GM18858 (cell line): ENCODE results near the gene PFDN2.

ENCODE experiments used
- ATAC-seq: cut with Tn5 transposase; IDR thresholded peaks from one replicate; pipeline ENCODE4 v1.9.1; 2021; ENCODE audit not compliant: unreplicated experiment

The PFDN2 gene, protein sequence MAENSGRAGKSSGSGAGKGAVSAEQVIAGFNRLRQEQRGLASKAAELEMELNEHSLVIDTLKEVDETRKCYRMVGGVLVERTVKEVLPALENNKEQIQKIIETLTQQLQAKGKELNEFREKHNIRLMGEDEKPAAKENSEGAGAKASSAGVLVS

DNA sequence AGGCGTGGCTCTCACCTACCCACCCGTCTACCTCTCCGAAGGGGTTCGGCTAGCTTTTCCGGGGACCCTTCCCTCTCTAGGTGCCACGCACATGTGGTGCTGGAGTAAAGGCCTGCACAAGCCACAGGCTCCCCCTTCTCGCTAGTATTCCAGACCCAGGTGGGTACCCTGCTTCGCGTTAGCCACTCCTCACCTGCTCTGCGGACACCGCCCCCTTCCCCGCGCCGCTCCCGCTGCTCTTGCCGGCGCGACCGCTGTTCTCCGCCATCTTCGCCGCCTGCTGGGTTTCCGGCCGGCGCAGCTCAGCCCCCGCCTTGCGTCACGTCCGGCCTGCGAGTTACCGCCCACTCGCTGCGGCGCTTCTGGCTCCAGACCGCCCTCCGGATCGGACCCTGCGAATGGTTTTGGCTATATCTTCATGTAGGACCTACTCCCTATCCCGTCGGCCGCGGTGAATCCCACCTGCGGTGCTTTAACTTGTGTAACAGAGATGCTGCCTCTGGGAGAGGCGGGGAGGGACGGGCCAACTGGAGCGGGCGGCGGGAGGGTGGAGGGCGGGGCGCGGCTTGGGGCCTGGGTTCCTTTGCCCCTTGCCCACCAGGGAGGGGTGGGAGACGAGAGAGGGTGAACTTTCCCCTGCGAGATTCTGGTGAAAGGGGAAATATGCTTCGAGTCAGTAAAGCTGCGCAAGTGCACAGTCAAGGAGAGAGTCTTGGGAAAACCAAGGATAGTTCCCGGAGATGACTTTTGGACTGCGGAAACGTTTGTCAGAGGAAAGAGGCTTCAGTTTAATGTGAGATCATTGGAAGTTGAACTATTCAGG, at the start of gene PFDN2, which contains the start of gene NIT1:
TSS of gene PFDN2 (minus strand) at position 279 of the 823 bp plus-strand sequence. CDS start at position 268, 11 bp downstream.
TSS of gene NIT1 (plus strand) at position 347 of the 823 bp plus-strand sequence. CDS start at position 419, 72 bp downstream.
- ATAC-seq, result peak; percentile 63

DNA sequence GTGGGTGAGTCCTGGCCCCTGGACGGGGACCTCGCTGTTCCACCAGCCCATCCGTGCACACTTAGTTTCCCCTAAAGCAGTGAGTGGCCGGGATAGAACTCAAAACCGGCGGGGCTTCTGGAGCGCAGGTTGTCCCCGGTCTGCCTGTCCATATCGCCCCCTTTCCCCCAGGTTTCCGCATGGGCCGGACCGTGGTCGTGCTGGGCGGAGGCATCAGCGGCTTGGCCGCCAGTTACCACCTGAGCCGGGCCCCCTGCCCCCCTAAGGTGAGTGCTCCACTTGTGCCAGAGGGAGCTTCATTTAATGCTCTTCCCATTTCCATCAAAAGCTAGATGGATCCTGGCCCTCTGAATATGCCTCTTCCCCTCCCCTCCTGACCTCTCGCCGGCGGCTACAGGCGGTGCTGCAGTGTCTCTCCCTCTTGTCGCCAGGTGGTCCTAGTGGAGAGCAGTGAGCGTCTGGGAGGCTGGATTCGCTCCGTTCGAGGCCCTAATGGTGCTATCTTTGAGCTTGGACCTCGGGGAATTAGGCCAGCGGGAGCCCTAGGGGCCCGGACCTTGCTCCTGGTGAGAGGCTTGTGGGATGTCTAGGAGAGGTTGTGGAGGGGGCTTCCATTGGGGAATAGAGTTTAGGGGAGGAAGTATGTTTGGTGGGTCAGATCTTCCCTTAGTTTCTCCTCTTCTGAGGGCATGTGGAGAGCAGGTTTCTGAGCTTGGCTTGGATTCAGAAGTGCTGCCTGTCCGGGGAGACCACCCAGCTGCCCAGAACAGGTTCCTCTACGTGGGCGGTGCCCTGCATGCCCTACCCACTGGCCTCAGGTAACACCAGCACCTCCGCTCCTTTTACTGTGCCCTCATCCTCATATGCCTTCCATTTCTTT, 49.1 kb upstream of the PFDN2 start:
- ATAC-seq, result no peak

DNA sequence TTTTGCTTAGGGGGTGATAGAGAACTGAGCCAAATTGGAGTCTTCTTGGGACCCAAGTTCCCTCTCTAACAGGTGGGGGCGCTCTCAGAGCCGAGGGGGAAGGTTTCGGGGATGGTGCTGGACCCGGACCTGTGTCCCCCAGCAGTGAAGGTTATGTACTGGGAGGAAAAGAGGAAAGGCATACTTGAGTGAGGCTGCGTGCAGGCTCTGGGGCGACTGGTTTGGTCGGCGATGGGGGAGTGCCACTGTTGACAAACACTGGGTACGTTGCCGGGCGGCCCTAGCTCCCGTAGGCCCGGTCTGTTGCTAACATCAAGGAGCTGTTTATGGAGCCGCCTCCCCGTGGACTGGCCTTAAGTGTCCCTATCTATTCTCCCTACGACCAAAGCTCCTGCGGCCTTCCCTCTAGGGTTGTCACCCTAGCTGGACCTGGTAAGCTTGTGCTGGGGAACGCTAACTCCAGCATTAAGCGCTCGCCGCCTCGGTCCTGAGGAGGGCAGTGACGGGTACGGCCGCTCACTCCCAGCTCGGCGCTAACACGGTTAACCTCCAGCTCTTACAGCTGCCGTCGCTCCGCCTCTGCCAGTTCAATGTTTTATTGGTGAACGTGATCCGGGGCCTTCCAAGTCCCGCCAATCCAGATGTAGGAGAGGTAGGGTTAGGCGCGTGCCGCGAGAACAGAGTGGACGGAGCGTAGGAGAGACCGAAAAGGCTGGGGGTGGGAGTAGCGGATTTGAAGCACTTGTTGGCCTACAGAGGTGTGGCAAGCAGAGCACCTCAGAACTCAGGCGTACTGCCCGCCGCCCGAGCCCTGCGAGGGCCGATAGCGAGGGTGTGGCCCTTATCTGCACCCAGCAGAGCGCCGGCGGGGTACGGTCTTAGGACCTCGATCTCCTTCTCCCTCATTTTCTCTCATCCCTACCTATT, 48.2 kb upstream of the PFDN2 start, which contains the start of gene PPOX:
TSS of gene PPOX (plus strand) at position 685 of the 927 bp plus-strand sequence. CDS start 422 bp downstream, outside the sequence.
- ATAC-seq, result peak; percentile 88

DNA sequence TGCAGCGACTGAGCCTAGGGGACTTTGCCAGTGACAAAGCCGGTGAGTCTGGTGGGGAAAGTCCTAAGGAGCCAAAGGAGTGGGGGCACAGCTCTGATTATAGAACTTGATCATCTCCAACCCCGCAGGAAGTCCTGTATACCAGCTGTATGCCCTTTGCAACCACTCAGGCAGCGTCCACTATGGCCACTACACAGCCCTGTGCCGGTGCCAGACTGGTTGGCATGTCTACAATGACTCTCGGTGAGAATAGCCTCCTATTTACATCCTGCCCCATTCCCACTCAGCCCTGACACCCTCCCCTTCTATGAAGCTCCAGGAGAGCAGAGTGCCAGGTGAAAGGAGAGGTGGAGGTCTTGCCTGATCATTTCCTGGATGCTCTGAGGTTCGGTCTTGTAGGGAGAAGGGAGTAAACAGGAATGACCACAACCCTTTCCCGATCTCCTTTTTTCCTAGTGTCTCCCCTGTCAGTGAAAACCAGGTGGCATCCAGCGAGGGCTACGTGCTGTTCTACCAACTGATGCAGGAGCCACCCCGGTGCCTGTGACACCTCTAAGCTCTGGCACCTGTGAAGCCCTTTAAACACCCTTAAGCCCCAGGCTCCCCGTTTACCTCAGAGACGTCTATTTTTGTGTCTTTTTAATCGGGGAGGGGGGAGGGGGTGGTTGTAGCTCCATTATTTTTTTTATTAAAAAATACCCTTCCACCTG, 47.2 kb upstream of the PFDN2 start:
- ATAC-seq, result no peak

DNA sequence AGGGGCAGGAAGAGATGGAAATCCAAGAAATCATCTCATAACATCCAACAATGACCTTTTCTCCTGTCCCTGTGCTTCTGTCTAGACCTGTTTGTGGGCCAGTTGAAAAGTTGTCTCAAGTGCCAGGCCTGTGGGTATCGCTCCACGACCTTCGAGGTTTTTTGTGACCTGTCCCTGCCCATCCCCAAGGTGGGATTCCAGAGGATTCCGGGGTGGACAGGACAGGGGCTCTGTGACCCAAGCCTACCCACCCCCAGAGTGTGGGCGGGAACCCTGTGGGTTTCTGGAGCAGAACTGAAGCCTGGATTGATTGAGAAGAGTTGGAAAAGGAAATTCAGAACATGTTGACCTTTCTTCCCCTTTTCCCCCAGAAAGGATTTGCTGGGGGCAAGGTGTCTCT, 46.0 kb upstream of the PFDN2 start:
- no peak for ATAC-seq

DNA sequence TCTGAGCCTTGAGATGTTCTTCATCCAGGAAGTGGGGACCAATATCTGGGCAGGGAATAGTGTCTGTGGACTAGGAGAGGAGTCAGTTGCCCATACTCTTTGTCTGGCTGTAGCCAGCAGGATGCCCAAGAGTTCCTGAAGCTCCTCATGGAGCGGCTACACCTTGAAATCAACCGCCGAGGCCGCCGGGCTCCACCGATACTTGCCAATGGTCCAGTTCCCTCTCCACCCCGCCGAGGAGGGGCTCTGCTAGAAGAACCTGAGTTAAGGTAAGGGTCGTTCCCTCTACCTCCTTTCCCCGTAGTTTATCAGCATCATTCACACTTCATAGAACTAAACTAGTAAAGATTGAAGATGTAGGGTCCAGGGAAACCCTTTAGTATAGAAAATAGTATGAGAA, 45.0 kb upstream of the PFDN2 start:
- ATAC-seq, result no peak

DNA sequence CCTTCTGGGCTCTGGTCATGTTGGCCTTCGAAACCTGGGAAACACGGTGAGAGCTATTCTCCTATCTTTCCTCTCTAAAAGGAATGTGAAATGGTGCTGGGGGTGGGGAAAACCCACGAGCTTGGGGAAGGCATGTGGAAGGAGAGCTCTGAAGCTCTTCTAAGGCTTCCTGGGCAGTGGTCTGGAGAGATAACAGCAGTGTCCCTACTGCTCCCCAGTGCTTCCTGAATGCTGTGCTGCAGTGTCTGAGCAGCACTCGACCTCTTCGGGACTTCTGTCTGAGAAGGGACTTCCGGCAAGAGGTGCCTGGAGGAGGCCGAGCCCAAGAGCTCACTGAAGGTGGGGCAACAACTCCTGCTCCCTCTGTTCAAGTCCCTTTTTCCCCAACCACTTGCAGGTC, 44.2 kb upstream of the PFDN2 start:
- ATAC-seq, result no peak

DNA sequence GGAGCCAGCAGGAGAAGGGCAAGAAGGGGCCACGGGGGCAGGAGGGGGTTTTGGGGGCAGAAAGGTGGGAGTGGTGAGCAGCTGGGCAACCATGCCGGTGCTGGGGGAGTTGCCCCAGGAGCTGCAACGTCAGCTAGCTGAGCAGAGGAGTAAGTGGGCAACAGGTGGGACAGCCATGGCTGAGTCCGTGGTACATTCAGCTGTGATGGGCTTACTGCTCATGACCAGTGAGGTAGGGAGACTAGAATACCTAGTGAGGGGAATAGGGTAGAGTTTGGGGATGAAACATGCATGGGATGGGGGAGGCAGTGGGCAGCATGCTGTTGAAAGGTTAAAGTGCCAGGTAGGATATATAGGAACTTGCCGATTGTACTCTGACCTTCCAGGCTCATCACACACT, 43.8 kb upstream of the PFDN2 start:
- ATAC-seq, result no peak

DNA sequence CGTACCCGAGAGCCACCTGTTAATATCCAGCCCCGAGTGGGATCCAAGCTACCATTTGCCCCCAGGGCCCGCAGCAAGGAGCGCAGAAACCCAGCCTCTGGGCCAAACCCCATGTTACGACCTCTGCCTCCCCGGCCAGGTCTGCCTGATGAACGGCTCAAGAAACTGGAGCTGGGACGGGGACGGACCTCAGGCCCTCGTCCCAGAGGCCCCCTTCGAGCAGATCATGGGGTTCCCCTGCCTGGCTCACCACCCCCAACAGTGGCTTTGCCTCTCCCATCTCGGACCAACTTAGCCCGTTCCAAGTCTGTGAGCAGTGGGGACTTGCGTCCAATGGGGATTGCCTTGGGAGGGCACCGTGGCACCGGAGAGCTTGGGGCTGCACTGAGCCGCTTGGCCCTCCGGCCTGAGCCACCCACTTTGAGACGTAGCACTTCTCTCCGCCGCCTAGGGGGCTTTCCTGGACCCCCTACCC, 42.9 kb upstream of the PFDN2 start:
- no peak for ATAC-seq

DNA sequence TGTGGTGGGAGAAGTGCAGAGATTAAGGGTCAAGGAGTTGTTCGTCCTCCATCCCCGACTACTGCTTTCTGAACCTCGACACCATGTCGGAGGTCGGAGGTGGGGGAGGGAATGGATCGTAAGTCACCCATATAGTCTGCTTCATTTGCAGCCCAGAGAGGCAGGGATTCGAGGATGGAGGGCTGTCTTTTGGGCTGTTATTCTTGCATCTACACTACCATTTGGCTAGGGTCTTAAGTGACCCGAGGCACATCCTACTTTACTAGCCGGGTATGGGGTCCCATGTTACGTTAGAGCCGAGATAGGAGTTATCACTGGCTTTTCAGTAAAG, 42.0 kb upstream of the PFDN2 start:
- ATAC-seq, result no peak

DNA sequence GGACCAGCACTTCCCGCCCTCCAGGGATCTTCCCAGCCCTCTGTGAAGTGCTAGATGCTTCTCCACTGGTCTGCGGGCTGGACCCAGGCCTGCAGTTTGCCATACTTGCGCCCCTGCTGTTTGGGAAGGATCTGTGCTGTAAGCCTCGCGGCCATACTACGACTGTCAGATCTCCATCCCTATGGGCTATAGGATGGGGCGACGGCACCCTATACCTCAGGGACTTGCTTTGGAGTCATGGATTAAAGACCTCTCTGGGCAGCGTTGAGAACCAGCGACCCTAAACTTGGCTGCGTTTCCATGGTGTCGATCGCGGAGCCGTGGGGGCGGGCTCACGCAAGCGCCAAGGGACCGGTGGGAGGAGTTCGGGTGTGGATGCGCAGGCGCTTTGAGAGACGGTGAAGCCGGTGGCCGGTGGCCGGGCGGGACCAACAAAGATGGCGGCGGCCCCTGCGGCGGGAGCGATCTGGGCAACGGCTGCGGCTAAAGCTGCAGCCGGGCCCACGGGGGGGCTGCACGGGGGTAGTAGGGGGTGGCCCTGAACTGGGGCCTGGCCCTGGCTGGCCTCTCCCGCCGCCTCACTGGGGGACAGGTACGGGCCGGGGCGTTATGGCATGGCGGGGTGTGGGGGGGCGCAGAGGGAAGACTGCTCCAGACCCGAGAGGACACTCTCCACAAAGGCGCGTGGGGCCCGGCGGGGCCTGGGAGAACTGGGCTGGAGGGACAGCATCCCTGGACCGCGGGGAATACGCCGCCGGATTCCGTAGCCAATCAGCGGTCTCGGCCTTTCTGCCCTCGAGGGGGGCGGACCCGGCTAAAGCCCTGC, 41.5 kb upstream of the PFDN2 start, which contains the start of gene USP21:
TSS of gene USP21 (plus strand) at position 414 of the 826 bp plus-strand sequence. CDS start 1,141 bp downstream, outside the sequence.
- ATAC-seq, result peak; percentile 68

DNA sequence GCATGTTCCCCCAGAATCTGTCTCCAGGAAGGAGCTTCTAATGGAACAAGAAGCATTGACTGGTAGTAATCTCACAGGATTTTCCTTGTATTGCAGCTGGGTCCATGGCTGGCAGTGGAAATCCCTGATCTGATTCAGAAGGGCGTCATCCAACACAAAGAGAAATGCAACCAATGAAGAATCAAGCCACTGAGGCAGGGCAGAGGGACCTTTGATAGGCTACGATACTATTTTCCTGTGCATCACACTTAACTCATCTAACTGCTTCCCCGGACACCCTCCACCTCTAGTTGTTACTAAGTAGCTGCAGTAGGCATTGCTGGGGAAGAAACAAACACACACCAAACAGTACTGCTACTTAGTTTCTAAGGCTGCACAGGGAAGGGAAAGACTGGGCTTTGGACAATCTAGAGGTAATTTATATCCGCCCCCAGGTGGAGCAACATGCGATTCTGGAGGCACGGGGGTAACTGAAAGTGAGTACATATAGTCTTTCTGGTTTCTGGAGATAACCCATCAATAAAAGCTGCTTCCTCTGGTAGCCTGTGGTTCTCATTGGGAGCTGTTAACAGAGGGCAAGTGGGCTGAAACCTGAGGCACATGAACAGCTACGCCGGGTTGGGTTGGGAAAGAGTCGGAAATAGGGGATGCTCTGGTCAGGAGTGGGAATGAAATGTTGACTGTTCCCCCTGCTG, 40.6 kb upstream of the PFDN2 start:
- ATAC-seq, result no peak

DNA sequence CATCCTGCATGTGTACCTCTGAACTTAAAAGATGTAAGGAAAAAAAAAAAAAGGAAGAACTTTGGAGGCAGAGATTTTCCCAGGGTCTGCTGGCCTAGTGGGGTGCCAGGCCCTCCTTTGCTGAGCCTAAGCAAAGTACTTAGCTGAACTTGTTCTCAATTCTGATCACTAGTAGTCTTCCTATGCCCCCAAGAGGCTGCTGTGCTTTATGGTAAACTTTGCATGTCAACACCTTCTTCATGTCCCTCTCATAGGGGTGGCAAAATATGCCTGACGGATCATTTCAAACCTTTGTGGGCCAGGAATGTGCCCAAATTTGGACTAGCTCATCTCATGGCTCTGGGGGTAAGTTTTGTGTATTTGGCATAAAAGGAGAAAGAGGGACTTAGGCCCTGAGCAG, 40.0 kb upstream of the PFDN2 start:
- ATAC-seq, result no peak

DNA sequence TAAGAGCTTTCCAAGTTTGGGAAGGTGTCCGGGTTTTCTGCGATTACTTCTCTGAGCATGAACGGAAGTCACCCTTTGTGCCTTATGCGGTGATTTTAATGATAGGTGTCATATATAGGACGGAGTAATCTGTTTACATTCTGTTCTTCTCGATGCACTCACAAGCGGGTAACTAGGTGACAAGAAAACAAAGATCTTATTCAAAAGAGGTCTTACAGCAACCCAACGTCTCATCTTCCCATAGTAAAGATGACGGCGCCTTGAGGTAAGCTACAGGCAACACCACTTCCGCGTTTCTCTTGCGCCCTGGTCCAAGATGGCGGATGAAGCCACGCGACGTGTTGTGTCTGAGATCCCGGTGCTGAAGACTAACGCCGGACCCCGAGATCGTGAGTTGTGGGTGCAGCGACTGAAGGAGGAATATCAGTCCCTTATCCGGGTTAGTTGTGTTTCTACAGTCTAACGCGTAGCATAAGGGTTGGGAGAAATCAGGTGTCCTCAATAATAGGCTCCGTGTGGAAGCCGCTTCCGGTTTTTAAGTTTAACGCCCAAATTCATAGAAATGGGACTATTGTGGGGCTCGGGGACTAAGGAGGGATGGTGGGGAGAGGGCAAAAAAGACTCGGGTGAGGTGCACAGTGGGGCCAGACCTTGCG, 36.0 kb upstream of the PFDN2 start, which contains the start of gene UFC1:
TSS of gene UFC1 (plus strand) at position 297 of the 656 bp plus-strand sequence. CDS start at position 317, 20 bp downstream.
- ATAC-seq, result peak; percentile 73

DNA sequence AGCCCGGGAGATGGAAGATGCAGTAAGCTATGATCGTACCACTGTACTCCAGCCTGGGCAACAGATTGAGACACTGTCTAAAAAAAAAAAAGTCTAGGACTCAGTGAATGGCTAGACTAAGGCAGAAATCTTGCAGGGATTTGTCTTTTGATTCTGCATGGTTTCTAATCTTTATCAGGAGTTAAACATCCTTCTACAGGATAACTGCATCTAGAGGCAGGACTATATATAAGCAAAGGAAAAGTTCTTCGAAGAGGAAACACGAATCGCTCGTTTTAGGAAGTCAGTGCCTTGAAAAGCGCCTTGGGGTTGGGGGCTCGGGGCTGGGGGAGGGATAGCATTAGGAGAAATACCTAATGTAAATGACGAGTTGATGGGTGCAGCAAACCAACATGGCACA, 35.3 kb upstream of the PFDN2 start:
- ATAC-seq, result no peak

DNA sequence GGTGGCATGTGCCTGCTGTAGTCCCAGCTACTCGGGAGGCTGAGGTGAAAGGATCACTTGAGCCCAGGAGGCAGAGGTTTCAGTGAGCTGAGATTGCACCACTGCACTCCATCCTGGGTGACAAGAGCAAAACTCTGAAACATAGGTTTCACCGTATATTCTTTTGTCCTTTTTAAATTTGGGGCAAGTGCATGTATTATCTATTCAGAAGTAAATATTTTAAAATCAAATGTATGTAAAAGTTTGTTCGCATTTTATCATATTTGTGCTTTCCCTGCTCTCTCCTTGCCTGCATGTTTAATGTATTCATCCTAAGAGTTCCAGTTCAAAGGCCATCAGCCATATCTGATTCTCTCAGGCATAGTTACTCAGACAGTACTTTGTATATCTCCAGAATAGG, 28.0 kb upstream of the PFDN2 start:
- ATAC-seq, result no peak

DNA sequence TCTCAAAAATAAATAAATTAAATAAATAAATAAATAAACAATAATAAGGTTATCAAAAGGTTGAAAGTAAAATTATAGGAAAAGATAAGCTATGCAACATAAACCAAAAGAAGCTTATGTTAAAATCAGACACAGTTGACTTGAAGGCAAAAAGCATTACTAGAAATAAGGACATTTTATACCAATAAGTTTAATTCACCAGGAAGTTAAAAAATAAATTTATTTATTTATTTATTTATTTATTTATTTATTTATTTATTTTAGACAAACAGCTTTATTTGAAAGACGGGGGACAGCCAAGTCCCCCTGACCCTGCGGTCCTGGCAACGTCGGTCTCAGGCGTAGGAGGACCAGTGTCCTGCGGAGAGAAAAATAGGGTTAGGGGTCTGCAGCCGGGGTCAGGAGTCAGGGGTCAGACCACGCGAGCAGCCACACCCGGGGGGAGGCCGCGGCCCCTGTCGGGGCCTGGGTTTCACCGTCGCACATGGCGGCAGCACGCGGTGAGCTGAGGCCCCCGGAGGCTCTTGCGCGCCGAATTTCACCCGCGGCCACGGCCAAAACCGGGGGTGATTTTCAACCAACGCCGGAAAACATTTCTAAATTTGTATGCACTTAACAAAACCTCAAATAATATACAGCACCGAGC, 23.0 kb upstream of the PFDN2 start:
- ATAC-seq, result no peak
